Middle frontal gyrus (tissue), 1 donor: ENCODE data around the gene C11orf52.

Experiments
- DNase-seq: peaks from one replicate; pipeline ENCODE4 v3.0.0-alpha.2; 2015; ENCODE audit warnings: low spot score; ENCODE audit errors: extremely low spot score

C11orf52 gene

DNA sequence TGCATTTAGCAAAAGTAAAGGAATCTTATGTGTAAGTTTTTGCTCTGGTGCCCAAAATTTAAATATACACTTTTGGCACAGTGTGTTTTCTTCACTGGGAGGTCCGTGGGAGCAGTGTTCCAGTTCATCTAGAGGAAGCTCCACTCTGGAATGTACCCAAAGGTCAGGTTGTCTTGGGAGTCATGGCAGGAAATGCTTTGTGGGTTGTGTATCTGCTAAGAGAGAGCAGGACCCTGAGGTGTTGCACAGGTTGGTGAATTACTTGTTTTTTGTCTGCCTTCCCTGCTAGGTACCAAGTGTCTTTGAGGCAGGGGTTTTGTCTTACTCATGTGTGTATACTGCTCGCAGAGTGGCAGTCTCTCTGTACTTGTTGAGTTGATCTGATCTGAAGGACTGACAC is 55.7 kb downstream of the C11orf52 start:
- no peak for DNase-seq

GRCh38 chr11:111975076-111975806 is 56.5 kb downstream of the C11orf52 start:
- no peak for DNase-seq

GRCh38 chr11:111976119-111976766 is 57.5 kb downstream of the C11orf52 start:
- no peak for DNase-seq
